Cardiac fibroblast (primary cell): ENCODE measurements around the gene PAM.

Experiments used
- DNase-seq, 2 donors: peaks; one replicate each; pipeline versions ENCODE4 v3.0.0 to v3.0.0-alpha.2; 2010; ENCODE audit warnings: low read depth in 2 of 2
- H3K4me3 ChIP-seq, 2 donors: replicated peaks in 1 of 2; 1 replicate in 1 of 2; 2 replicates in 1 of 2; pipeline ENCODE4 v1.5.1; 2011; ENCODE audit warnings: low read depth in 2 of 2, low read length in 2 of 2, mild to moderate bottlenecking in 2 of 2, moderate library complexity in 1 of 2
- CTCF ChIP-seq: IDR thresholded peaks from one replicate; pipeline ENCODE4 v1.5.1; 2011; ENCODE audit warnings: low read depth, mild to moderate bottlenecking, low read length, inconsistent platforms

PAM gene

DNA sequence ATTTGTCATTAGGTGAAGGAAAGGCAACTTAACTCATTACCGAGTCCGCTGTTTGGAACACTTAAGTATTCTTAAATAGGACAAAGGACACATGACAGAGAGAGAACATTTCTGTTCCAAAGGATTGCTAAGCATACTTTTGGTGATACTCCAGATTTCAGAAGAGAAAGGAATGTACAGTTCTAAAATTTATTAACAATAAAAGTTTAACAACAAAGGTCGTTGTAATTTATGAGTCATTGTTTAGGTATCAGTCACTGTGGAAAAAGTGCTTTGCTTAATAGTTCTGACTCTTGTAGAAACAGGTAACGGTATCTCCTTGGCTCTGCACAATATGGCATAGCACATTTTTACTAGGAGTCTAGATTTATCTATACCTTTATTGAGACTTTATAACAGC lies 36.3 kb upstream of the PAM start:
- TF ChIP-seq CTCF, result no peak
- peak; percentile 28 to 78 for DNase-seq
- no peak overlapping the region for H3K4me3 ChIP-seq

GRCh38 chr5:102719886-102720285 lies 35.2 kb upstream of the PAM start:
- H3K4me3 ChIP-seq, result no peak overlapping the region
- no peak for DNase-seq
- no peak for TF ChIP-seq CTCF

DNA sequence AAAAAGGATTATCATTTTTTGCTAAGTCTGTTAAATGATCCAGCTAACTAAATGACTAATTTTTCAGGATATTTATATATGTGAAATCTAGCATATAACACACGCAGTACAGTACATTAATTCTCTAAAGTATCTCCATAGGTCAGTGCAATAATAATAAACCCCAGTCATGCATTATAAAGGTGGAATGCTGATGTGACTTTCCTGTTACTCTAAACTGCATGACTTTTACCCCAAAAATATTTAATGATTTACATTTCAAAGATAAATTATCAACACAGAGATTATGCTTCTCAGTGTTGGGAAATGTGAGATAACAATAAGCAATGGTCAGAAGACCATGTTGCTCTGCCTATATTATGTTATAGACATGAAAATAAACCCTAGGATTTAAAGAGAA lies 34.1 kb upstream of the PAM start:
- DNase-seq, result no peak
- H3K4me3 ChIP-seq, result no peak overlapping the region
- no peak for TF ChIP-seq CTCF

DNA sequence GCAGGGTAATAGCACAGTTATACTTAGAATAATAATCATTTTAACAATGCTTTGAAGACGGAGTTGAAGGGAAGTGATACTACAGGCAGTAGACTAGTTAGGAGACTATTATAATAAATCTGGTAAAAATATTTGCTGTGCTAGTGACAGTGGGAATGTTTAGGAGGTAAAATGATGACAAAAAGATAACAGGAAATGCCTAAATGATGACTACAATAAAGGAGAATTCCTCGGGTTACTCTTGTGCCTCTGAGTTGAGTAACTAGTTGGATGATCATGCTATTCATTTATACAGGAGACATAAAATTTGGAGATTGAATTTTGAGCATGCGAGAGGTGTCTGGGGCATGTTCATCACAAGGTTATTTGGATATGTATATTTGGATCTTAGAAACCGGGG lies 32.2 kb upstream of the PAM start:
- peak; percentile 8 to 81 for DNase-seq
- no peak for TF ChIP-seq CTCF
- H3K4me3 ChIP-seq, result no peak overlapping the region

DNA sequence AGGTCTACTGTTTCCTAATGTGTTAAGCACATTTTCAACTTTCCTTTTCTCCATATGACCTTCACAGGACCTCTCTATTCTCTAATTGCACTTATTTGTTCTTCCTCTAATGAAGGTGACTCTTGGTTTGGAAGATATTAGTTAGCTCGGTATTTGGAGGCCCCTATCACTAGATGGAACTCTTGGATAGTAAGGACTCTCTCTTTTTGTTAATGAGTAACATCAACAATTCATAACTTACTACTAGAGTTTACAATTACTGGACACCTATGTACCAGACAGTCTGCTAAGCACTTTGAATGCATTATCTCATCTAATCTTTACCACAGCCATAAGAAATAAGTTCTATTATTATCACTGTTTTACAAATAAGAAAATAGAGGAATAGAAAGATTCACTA lies 23.4 kb upstream of the PAM start:
- no peak overlapping the region for H3K4me3 ChIP-seq
- DNase-seq, result no peak
- no peak for TF ChIP-seq CTCF

GRCh38 chr5:102733534-102733933 lies 21.6 kb upstream of the PAM start:
- no peak overlapping the region for H3K4me3 ChIP-seq
- no peak for TF ChIP-seq CTCF
- no peak for DNase-seq

- DNase-seq, result no peak
- TF ChIP-seq CTCF, result no peak
- no peak overlapping the region for H3K4me3 ChIP-seq
Measured at GRCh38 chr5:102737161-102737560, 17.9 kb upstream of the PAM start.
